DMS53 (cell line): ENCODE results near the gene PPP1R16B.

Experiments
- DNase-seq: peaks from one replicate; lab custom pipeline; 2025; lab: John Stamatoyannopoulos, UW

Gene PPP1R16B

GRCh38 chr20:38877483-38877882, 72.0 kb downstream of the PPP1R16B start:
- DNase-seq: no peak

- no peak for DNase-seq
These were observed 73.4 kb downstream of the PPP1R16B start for GRCh38 chr20:38878866-38879265.

GRCh38 chr20:38880952-38881735, 75.6 kb downstream of the PPP1R16B start:
- no peak for DNase-seq

- DNase-seq: no peak
These were observed 76.4 kb downstream of the PPP1R16B start for GRCh38 chr20:38881806-38882440.

GRCh38 chr20:38882600-38882999, 77.1 kb downstream of the PPP1R16B start:
- no peak for DNase-seq

GRCh38 chr20:38883081-38883980, 77.8 kb downstream of the PPP1R16B start:
- DNase-seq: peak; percentile 25

- no peak for DNase-seq
These were observed 78.7 kb downstream of the PPP1R16B start for GRCh38 chr20:38883981-38884733.

- no peak for DNase-seq
These were observed 79.9 kb downstream of the PPP1R16B start for GRCh38 chr20:38885357-38885756.

GRCh38 chr20:38888059-38888831, 82.7 kb downstream of the PPP1R16B start:
- no peak for DNase-seq

GRCh38 chr20:38889050-38889449, 83.6 kb downstream of the PPP1R16B start:
- DNase-seq: no peak

- no peak for DNase-seq
These were observed 84.4 kb downstream of the PPP1R16B start for GRCh38 chr20:38889792-38890496.

- DNase-seq: no peak
These were observed 85.0 kb downstream of the PPP1R16B start for GRCh38 chr20:38890497-38890818.

GRCh38 chr20:38892091-38892981, 86.8 kb downstream of the PPP1R16B start:
- DNase-seq: no peak

- no peak for DNase-seq
These were observed 87.6 kb downstream of the PPP1R16B start for GRCh38 chr20:38893056-38893564.

GRCh38 chr20:38893565-38894090, 88.1 kb downstream of the PPP1R16B start:
- peak; percentile 68 for DNase-seq

GRCh38 chr20:38894091-38894847, 88.8 kb downstream of the PPP1R16B start:
- peak; percentile 46 for DNase-seq

- DNase-seq: peak; percentile 43
These were observed 89.8 kb downstream of the PPP1R16B start for GRCh38 chr20:38895098-38895949.
